H1 (cell line): ENCODE data around the gene PURA. TPM values are rescaled to one million over a fixed set of nuclear protein-coding genes. Genes with fewer than 3 reads are reported as not detected.

Source experiments
- CTCF ChIA-PET: fragments of 300-600 bp; sonication (Branson Sonifier 250); formaldehyde crosslinking; loops from one replicate; lab custom pipeline; 2021; ENCODE audit not compliant: partially characterized antibody; lab: Charles Lee
- POLR2A ChIA-PET: fragments of 300-600 bp; sonication (Branson Sonifier 250); formaldehyde crosslinking; loops from one replicate; lab custom pipeline; 2021; ENCODE audit warnings: inconsistent platforms; ENCODE audit not compliant: partially characterized antibody; lab: Charles Lee
- DNase-seq, 2 experiments: peaks; one replicate each; pipeline versions ENCODE4 v3.0.0 to v3.0.0-alpha.2; 2010 to 2022; ENCODE audit warnings: low spot score in 2 of 2, low read depth in 1 of 2, mixed read lengths in 1 of 2
- FAIRE-seq: peaks from 2 replicates; lab custom pipeline; 2011; peaks lifted over from hg19 to GRCh38; lab: Jason Lieb, UNC
- H2AFZ ChIP-seq: 2 replicates; pipeline ENCODE4 v1.8.1; 2012; ENCODE audit warnings: low read length, inconsistent platforms
- H2AK5ac ChIP-seq: 2 replicates; pipeline ENCODE4 v1.6.1; 2013; ENCODE audit warnings: low read depth, low read length
- H2BK120ac ChIP-seq: replicated peaks from 2 replicates; pipeline ENCODE3; 2013; ENCODE audit warnings: low read depth, low read length, inconsistent platforms
- H2BK12ac ChIP-seq: 2 replicates; pipeline ENCODE4 v1.6.1; 2013; ENCODE audit warnings: low read depth, low read length
- H2BK15ac ChIP-seq: 2 replicates; pipeline ENCODE4 v1.6.1; 2013; ENCODE audit warnings: low read length
- H2BK20ac ChIP-seq: 2 replicates; pipeline ENCODE4 v1.6.1; 2013; ENCODE audit warnings: low read length
- H2BK5ac ChIP-seq: 2 replicates; pipeline ENCODE4 v1.6.1; 2013; ENCODE audit warnings: low read depth, low read length
- H3K14ac ChIP-seq: 2 replicates; pipeline ENCODE4 v1.6.1; 2013; ENCODE audit warnings: inconsistent platforms; ENCODE audit not compliant: insufficient read length
- H3K18ac ChIP-seq: 2 replicates; pipeline ENCODE4 v1.6.1; 2013; ENCODE audit warnings: low read length; ENCODE audit errors: extremely low read depth
- H3K23ac ChIP-seq: 2 replicates; pipeline ENCODE4 v1.6.1; 2013; ENCODE audit warnings: inconsistent platforms; ENCODE audit not compliant: insufficient read length
- H3K23me2 ChIP-seq: 2 replicates; pipeline ENCODE4 v1.6.1; 2013; ENCODE audit warnings: low read depth, low read length
- H3K27ac ChIP-seq: 2 replicates; pipeline ENCODE4 v1.6.1; 2011; ENCODE audit warnings: low read depth, low read length, inconsistent platforms
- H3K27me3 ChIP-seq, 4 experiments: replicated peaks in 1 of 4; 1 replicate in 1 of 4; 2 replicates in 3 of 4; pipeline versions ENCODE4 v1.6.1 to v1.8.1; 2011 to 2013; ENCODE audit warnings: low read length in 3 of 4, mild to moderate bottlenecking in 3 of 4, inconsistent platforms in 2 of 4, mixed read lengths in 2 of 4, moderate library complexity in 1 of 4; ENCODE audit not compliant: control insufficient read depth in 3 of 4, insufficient read depth in 3 of 4; ENCODE audit errors: extremely low read depth in 1 of 4
- H3K36me3 ChIP-seq, 4 experiments: 2 replicates each; pipeline versions ENCODE4 v1.6.1 to v1.8.1; 2011 to 2013; ENCODE audit warnings: mild to moderate bottlenecking in 4 of 4, low read length in 3 of 4, moderate library complexity in 2 of 4, control low read depth in 1 of 4, inconsistent platforms in 1 of 4; ENCODE audit not compliant: insufficient read depth in 4 of 4, control insufficient read depth in 2 of 4
- H3K4ac ChIP-seq: replicated peaks from 2 replicates; pipeline ENCODE3; 2013; ENCODE audit warnings: low read length, low read depth, mixed read lengths, inconsistent platforms; ENCODE audit not compliant: insufficient read length
- H3K4me1 ChIP-seq, 4 experiments: replicated peaks in 1 of 4; 1 replicate in 1 of 4; 2 replicates in 3 of 4; pipeline versions ENCODE4 v1.6.1 to v1.8.1; 2011 to 2013; ENCODE audit warnings: low read length in 3 of 4, inconsistent platforms in 2 of 4, mixed read lengths in 1 of 4; ENCODE audit not compliant: insufficient read depth in 4 of 4, control insufficient read depth in 3 of 4
- H3K4me2 ChIP-seq, 2 experiments: 2 replicates each; pipeline versions ENCODE4 v1.6.1 to v1.8.1; 2011 to 2013; ENCODE audit warnings: low read depth in 2 of 2, low read length in 2 of 2, control low read depth in 1 of 2, inconsistent platforms in 1 of 2, mild to moderate bottlenecking in 1 of 2; ENCODE audit not compliant: insufficient read depth in 1 of 2
- H3K4me3 ChIP-seq, 4 experiments: fragments of 200-600, 300-600 bp in 1 of 4; sonication (generic), shearing (Covaris generic), sonication (Bioruptor Twin) in 1 of 4; 2 replicates each; pipeline versions ENCODE4 v1.5.1 to v1.8.1; 2011 to 2016; ENCODE audit warnings: low read length in 4 of 4, low read depth in 3 of 4, control low read depth in 2 of 4, inconsistent platforms in 2 of 4, mild to moderate bottlenecking in 2 of 4, mixed read lengths in 1 of 4, moderate library complexity in 1 of 4; ENCODE audit not compliant: insufficient read depth in 2 of 4; ENCODE audit errors: extremely low read depth in 1 of 4
- H3K56ac ChIP-seq: replicated peaks from 2 replicates; pipeline ENCODE3; 2013; ENCODE audit warnings: low read depth, mild to moderate bottlenecking, mixed read lengths, low read length, inconsistent platforms; ENCODE audit not compliant: insufficient read length
- H3K79me1 ChIP-seq: 2 replicates; pipeline ENCODE4 v1.6.1; 2013; ENCODE audit warnings: low read depth, low read length, control low read depth
- H3K79me2 ChIP-seq, 2 experiments: 2 replicates each; pipeline versions ENCODE4 v1.6.1 to v1.8.1; 2012 to 2013; ENCODE audit warnings: low read length in 2 of 2, mild to moderate bottlenecking in 2 of 2, inconsistent platforms in 1 of 2; ENCODE audit not compliant: insufficient read depth in 2 of 2, control insufficient read depth in 1 of 2
- H3K9ac ChIP-seq, 4 experiments: replicated peaks in 1 of 4; 1 replicate in 1 of 4; 2 replicates in 3 of 4; pipeline versions ENCODE4 v1.6.1 to v1.8.1; 2011 to 2013; ENCODE audit warnings: low read depth in 3 of 4, low read length in 3 of 4, control low read depth in 2 of 4, mild to moderate bottlenecking in 2 of 4, moderate library complexity in 2 of 4, inconsistent platforms in 1 of 4; ENCODE audit errors: extremely low read depth in 1 of 4
- H3K9me3 ChIP-seq, 2 experiments: 2 replicates each; pipeline versions ENCODE4 v1.6.1 to v1.8.1; 2012 to 2013; ENCODE audit warnings: mild to moderate bottlenecking in 2 of 2, moderate library complexity in 2 of 2, control low read depth in 1 of 2, inconsistent platforms in 1 of 2, low read depth in 1 of 2, low read length in 1 of 2, mixed read lengths in 1 of 2; ENCODE audit not compliant: insufficient read depth in 2 of 2
- H4K20me1 ChIP-seq, 2 experiments: replicated peaks in 1 of 2; 2 replicates each; pipeline versions ENCODE3 to v1.8.1; 2011 to 2013; ENCODE audit warnings: inconsistent platforms in 2 of 2, low read length in 2 of 2, mild to moderate bottlenecking in 1 of 2; ENCODE audit not compliant: insufficient read depth in 2 of 2, control insufficient read depth in 1 of 2
- H4K5ac ChIP-seq: 2 replicates; pipeline ENCODE4 v1.6.1; 2013; ENCODE audit warnings: low read length, low read depth, mixed read lengths, inconsistent platforms; ENCODE audit not compliant: insufficient read length
- H4K8ac ChIP-seq: 2 replicates; pipeline ENCODE4 v1.8.0; 2013; ENCODE audit warnings: mild to moderate bottlenecking, moderate library complexity, low read length, inconsistent platforms; ENCODE audit not compliant: insufficient read depth; ENCODE audit errors: extremely low read depth
- H4K91ac ChIP-seq: replicated peaks from 2 replicates; pipeline ENCODE3; 2013; ENCODE audit warnings: low read length, mixed read lengths, inconsistent platforms; ENCODE audit not compliant: insufficient read length
- ASH2L ChIP-seq: fragments of 200-600, 300-600 bp; sonication (generic); IDR thresholded peaks from one replicate; pipeline ENCODE4 v1.7.1; 2017; ENCODE audit warnings: low read length
- CTBP2 ChIP-seq: IDR thresholded peaks from 2 replicates; pipeline ENCODE4 v1.7.0; 2011; ENCODE audit warnings: borderline replicate concordance, mild to moderate bottlenecking, moderate library complexity, mixed read lengths, low read length; ENCODE audit not compliant: insufficient read depth, insufficient read length
- FOSL1 ChIP-seq: IDR thresholded peaks from 2 replicates; pipeline ENCODE4 v1.6.1; 2011; ENCODE audit warnings: mild to moderate bottlenecking, low read depth, low read length, moderate library complexity; ENCODE audit not compliant: insufficient read depth
- JUN ChIP-seq: IDR thresholded peaks from 2 replicates; pipeline ENCODE4 v1.6.1; 2011; ENCODE audit warnings: low read depth, mild to moderate bottlenecking, improper control_type of control experiment, low read length
- JUND ChIP-seq: IDR thresholded peaks from 2 replicates; pipeline ENCODE4 v1.6.1; 2011; ENCODE audit warnings: mild to moderate bottlenecking, improper control_type of control experiment, low read length
- NANOG ChIP-seq: IDR thresholded peaks from 2 replicates; pipeline ENCODE4 v1.6.1; 2011; ENCODE audit warnings: low read length, low read depth, mild to moderate bottlenecking, inconsistent platforms; ENCODE audit not compliant: insufficient read depth, poor library complexity, severe bottlenecking
- POLR2AphosphoS5 ChIP-seq: IDR thresholded peaks from 2 replicates; pipeline ENCODE4 v1.6.1; 2011; ENCODE audit warnings: low read depth, low read length
- RFX5 ChIP-seq: IDR thresholded peaks from 2 replicates; pipeline ENCODE4 v1.6.1; 2011; ENCODE audit warnings: low read depth, low read length, improper control_type of control experiment, borderline replicate concordance
- RNF2 ChIP-seq: fragments of 200-900, 300-1000 bp; sonication (generic); IDR thresholded peaks from 2 replicates; pipeline ENCODE4 v1.7.1; 2016; ENCODE audit warnings: borderline replicate concordance, low read depth, mild to moderate bottlenecking, antibody characterized with exemption, low read length; ENCODE audit not compliant: poor library complexity, severe bottlenecking; ENCODE audit errors: missing control alignments
- SAP30 ChIP-seq: fragments of 300-600 bp; sonication (generic); IDR thresholded peaks from 2 replicates; pipeline ENCODE4 v1.7.1; 2012; ENCODE audit warnings: low read length, moderate library complexity, mild to moderate bottlenecking, inconsistent platforms; ENCODE audit not compliant: insufficient read depth, insufficient replicate concordance
- SIN3A ChIP-seq, 2 experiments: IDR thresholded peaks in 1 of 2; conservative IDR thresholded peaks in 1 of 2; 2 replicates each; pipeline ENCODE4 v1.6.1; 2011 to 2012; ENCODE audit warnings: low read length in 2 of 2, improper control_type of control experiment in 1 of 2, low read depth in 1 of 2, mild to moderate bottlenecking in 1 of 2
- SIRT6 ChIP-seq: IDR thresholded peaks from one replicate; pipeline ENCODE4 v1.7.1; 2012; ENCODE audit warnings: low read length, inconsistent platforms
- TCF12 ChIP-seq: IDR thresholded peaks from 2 replicates; pipeline ENCODE4 v1.6.1; 2011; ENCODE audit warnings: low read depth, mild to moderate bottlenecking, low read length
- YY1 ChIP-seq: IDR thresholded peaks from 2 replicates; pipeline ENCODE4 v1.6.1; 2011; ENCODE audit warnings: low read depth, mild to moderate bottlenecking, low read length
- WGBS, 2 experiments: shearing (Covaris generic) in 1 of 2; methylation state at CpG; one replicate each; pipeline versions ENCODE4 v1.1.6 to v1.1.7; 2013 to 2015; ENCODE audit warnings: low lambda C conversion rate in 2 of 2, mixed read lengths in 2 of 2, inconsistent platforms in 1 of 2, low coverage in 1 of 2, missing lambda C conversion rate in 1 of 2; ENCODE audit not compliant: insufficient replicate concordance in 2 of 2, insufficient coverage in 1 of 2, insufficient read length in 1 of 2; ENCODE audit errors: extremely low coverage in 1 of 2, missing lambda C conversion rate in 1 of 2; 5-methylcytosine and 5-hydroxymethylcytosine counted together
- polyA plus RNA-seq, 7 experiments: library from polyadenylated mRNA; depleted of rRNA in 3 of 7; stranded (reverse) in 5 of 7; unstranded in 2 of 7; fragments of >200 nt in 5 of 7; fragments of 200-250 nt in 2 of 7; gene quantifications; 1 replicate in 5 of 7; 2 replicates in 1 of 7; 4 replicates in 1 of 7; pipeline versions ENCODE4 v1.2.1 to v1.2.3, GENCODE V29; 2011 to 2013; ENCODE audit warnings: missing spikeins in 2 of 7, mixed read lengths in 2 of 7
- total RNA-seq: library from RNA; stranded (reverse); fragmentation: NEBNext Ultra II Directional; extraction: Animal tissue kit (Norgen Biotek cat#: 25700); gene quantifications from 2 replicates; pipeline ENCODE4 v1.2.1, GENCODE V29; 2021

The PURA gene
- total and polyA plus RNA-seq, 2 of the 8 experiments (the other 6 are each of a cell fraction or from before 2014, with no cell fraction given): 0.98 to 2.1 TPM

DNA sequence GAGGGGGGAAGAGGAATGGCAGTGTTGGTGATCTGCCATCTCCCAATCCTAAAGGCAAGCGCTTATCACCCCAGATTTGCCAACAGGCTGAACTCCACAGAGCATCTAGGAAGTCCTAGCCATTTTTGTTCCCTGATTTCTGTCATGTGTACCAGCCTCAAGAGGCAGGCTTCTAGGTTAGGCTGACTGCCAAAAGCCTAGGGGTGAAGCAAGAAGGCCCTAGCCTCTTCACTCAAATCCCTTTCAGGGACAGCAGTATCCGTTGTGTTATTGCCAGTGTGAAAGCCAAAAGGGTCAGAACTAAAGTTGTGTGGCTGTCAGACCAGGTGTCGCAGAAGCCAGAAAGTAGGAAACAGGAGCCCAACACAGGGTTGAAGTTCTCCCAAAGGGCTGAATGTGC, 26.5 kb downstream of the PURA start:
- DNase-seq: peak in 1 of 2 experiments; percentile 26
- Histone ChIP-seq H4K8ac (no peak overlapping the region), H3K4me1 (0 out of 7 replicates have a peak, but pooled peaks cover 0 to under 1% (median 0%) of the 10 kb centered on the region in 4 experiments), H3K79me1 (no peaks in the 10 kb centered on the region), H2BK20ac (no peak overlapping the region), H2BK15ac (no peak overlapping the region), H3K36me3 (no peaks in the 10 kb centered on the region), H4K20me1 (peaks cover 0 to 7% of the 10 kb centered on the region in 2 experiments), H3K4ac (no peak overlapping the region), H2BK5ac (no peak overlapping the region), H3K23ac (no peak overlapping the region), H4K5ac (no peak overlapping the region), H3K4me2 (no peak overlapping the region), H3K27me3 (peaks cover 6 to 13% (median 8%) of the 10 kb centered on the region in 4 experiments), H4K91ac (no peak overlapping the region), H3K56ac (no peak overlapping the region), H3K4me3 (no peak overlapping the region), H3K14ac (no peak overlapping the region), H3K9ac (no peak overlapping the region), H3K23me2 (no peaks in the 10 kb centered on the region), H3K79me2 (no peaks in the 10 kb centered on the region), H2AFZ (no peak overlapping the region), H3K9me3 (no peaks in the 10 kb centered on the region), H2BK12ac (no peak overlapping the region), H2BK120ac (no peak overlapping the region), H3K27ac (no peak overlapping the region), H3K18ac (no peak overlapping the region), H2AK5ac (no peak overlapping the region)
- POLR2A ChIA-PET: interaction anchor here (0.6 to 2.0 kb wide), 2 partner anchors 8 to 700 kb away, joined by 3 to 4 read pairs; no protein-coding TSS in a partner anchor
- WGBS, 2 experiments: 89% methylated on average over 3 of the region's 3 CpGs; no CpG with 5 or more reads in 1 of the 2 experiments
- CTCF ChIA-PET: interaction anchor here (0.6 to 9.9 kb wide), 4 partner anchors 5 to 29 kb away, joined by 3 to 105 read pairs (median 55); no protein-coding TSS in a partner anchor
- no peak for FAIRE-seq
- TF ChIP-seq JUND (no peak), SIRT6 (no peak), SAP30 (no peak), YY1 (no peak), RFX5 (no peak), RNF2 (no peak), NANOG (no peak), FOSL1 (no peak), JUN (no peak), ASH2L (no peak), TCF12 (no peak), CTBP2 (no peak), POLR2AphosphoS5 (no peak), SIN3A (conservative IDR thresholded peaks at IDR 0.05 in 1 of 2, IDR thresholded peaks at IDR 0.05 in 1 of 2; ENCODE audit: low read depth in 1 of 2, low read length in 2 of 2) (no peak)
